Fibroblast of gingiva (primary cell): ENCODE measurements around the gene ATOH8.

Experiments
- DNase-seq: peaks from one replicate; pipeline ENCODE4 v3.0.0-alpha.2; 2011; ENCODE audit warnings: low read depth

The ATOH8 gene

DNA sequence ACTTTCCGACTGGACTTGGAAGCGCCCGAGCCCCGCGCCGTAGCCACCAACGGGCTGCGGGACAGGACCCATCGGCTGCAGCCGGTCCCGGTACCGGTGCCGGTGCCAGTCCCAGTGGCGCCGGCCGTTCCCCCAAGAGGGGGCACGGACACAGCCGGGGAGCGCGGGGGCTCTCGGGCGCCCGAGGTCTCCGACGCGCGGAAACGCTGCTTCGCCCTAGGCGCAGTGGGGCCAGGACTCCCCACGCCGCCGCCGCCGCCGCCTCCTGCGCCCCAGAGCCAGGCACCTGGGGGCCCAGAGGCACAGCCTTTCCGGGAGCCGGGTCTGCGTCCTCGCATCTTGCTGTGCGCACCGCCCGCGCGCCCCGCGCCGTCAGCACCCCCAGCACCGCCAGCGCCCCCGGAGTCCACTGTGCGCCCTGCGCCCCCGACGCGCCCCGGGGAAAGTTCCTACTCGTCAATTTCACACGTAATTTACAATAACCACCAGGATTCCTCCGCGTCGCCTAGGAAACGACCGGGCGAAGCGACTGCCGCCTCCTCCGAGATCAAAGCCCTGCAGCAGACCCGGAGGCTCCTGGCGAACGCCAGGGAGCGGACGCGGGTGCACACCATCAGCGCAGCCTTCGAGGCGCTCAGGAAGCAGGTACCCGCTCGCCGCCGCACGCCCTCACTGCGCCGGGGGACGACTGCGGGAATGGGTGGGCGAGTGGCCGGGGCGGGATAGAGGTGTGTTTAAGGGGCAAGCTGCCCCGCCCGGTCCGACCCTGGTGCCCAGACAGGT is 713 bp downstream of the ATOH8 start:
- peak; percentile 52 for DNase-seq

DNA sequence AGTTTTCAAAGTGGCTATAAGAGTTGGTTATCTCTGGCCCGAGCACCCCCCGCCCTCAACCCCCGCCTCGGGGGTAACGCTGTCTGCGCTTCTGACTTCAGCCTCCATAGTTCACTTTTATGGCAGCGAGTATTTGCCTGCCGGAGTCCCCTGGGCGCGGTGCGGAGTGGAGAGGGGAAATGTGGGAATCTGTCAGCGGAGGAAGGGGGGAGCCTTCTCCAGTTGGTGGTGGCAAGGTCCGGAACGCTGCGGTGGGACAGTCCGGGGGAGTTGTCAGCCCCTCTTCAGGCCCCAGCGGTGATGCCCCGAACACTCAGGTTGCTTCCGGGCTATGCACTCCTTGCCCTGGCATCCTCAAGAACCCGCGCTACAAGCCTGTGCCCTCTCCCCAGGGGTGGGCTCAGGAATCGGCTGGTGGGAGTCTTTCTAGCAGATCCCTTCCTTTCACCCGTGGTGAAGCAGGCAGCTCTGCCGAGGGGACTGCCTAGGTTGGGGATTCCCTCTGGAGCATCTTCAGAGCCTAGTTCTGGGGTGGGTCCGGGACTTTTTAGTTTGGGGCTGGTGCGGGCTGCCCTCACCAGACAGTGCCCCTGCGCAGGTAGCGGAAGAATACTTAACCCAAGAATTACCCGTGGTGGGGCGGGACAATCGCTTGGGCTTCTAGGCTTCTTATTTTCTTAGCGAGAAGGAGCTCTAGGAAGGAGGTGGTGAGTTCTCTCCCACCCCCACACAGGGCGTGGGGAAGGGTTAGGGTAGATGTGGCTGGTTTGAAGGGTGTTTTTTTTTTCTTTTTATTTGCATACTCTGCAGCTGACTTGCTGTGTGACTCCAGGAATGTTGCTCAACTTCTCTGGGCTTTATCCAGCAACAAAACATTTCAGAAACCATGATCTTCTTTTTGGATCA is 1.6 kb downstream of the ATOH8 start:
- DNase-seq = peak; percentile 73

DNA sequence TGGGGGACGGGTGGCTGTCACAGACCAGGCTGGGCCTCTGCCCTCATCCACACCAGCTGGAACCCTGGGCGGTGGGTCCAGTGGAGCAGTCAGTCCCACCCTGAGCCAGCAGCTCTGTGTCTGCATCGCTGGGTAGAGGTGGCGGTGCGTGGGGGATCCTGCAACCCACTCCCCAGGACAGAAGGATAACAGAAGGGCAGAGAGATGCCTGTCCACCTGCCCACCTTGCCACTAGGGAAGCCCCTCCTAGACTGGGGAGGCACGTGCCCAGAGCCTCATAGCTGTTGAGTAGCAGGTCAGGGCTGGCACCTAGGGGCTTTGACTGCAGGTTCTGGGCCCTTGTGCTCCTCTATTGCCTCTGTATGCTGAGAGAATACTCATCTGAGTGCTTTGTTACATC is 2.4 kb downstream of the ATOH8 start:
- no peak for DNase-seq

DNA sequence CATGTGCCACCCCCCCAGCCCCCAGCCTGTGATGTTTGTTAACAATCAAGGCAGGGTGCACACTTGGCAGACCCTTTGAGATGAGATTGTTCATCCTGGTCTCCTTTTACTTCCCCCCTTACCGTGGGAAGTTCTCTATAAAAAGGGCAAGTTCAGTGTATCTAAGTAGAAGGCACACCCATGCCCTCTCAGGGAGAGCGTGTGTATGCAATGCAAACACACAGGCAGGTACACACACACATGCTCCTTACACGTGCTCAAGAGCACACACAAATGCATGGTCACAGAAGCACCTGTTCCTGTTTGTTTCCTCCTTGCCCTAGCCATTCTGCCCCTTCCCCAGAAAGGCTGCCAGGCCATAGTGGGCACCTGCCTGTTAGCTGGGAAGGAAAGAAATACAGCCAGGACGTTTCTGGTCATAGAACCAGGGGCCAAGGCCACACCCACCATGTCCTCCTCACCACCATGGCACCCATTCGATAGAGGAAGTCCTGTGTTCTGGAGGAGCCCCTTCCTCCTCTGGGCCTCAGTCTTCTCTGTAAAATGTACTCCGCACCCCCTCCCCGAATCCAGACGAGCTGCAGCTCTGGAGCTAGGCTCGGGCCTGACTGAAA is 3.1 kb downstream of the ATOH8 start:
- no peak for DNase-seq

DNA sequence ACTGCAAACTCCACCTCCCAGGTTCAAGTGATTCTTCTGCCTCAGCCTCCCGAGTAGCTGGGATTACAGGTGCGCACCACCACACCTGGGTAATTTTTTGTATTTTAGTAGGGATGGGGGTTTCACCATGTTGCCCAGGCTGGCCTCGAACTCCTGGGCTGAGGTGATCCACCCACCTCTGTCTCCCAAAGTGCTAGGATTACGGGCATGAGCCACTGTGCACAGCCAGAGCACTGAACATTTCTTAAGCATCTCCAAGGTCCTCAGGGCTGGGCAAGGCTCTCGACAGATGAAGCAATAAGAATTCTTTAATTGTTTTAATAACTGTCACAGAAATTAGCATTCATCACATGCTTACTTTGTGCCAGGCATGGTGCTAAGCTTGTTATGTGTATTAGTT is 4.1 kb downstream of the ATOH8 start:
- no peak for DNase-seq

DNA sequence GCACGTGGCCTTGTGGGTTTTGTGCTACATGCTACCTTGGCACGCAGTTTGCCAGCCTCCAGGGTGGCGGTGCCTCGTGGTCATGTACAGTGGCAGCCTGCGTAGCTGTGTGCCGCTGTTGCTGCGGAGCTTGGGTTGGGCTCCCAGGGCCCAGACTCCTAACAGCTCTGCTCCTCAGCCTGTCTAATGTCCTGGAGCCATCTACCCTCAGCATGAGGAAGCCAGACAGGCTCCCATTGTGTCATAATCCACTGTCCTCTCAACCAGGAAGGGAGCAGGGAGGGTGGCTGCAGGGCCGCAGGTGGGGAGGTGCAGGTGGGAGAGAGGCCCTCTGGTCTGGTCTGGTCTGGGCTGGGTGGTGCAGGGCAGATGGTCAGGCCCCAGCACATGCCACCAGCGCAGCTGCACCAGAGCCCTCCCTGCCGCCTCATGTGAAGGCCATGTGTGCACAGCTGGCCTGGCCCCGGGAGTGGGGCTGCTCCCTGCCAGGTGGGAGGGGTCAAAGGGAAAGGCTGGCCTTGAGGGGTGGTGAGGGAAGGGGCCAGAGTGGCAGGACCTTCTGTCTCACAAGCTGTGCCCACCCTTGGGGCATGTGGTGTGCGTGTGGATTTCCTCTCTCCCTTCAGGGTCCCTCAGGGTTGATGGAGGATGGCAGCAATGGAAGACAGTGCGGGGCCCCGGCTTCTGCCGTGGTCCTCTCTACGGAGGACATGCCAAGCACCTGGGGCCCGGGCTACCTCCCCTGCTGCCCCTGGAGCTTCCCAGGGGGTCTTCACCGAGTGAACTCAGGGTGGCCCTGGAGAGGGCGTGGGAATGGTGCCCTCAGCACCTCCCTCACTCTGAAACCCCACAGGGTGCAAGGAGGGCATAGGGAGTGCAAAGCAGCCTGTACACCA is 4.8 kb downstream of the ATOH8 start:
- DNase-seq = no peak

DNA sequence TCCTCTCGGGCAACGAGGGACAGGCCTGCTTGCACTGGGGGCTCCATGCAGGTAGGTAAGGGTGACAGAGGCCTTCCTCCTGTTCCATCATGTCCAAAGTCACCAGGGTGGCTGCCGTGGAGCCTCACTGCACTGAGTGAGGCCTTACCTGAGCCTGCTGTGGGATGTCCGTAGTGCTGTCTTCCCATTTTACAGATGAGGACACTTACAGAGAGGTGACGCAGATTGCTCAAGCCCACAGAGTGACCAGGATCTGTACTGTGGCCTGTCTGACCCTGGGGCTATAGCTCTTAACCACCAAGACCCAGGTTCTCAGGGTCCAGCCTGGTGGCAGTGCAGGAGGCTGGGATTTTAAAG is 5.4 kb downstream of the ATOH8 start:
- DNase-seq = no peak

DNA sequence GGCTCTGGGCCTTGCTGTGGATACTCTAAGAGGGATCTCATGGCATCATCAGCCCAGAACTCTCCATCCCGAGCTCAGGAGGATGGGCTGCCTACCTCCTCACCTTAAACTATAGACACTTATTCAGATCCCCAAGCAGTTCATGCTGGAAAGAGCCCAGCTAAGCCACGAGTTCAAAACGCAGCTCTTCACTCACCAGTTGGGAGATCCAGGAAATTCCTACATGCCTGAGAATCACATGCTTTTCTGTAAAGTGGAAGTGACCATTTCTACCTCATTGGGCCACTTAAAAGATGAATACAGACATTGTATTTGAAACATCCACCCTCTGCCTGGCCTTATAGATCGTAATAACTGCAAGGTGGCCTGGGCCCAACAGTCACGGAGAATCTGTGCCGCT is 6.6 kb downstream of the ATOH8 start:
- DNase-seq = no peak

DNA sequence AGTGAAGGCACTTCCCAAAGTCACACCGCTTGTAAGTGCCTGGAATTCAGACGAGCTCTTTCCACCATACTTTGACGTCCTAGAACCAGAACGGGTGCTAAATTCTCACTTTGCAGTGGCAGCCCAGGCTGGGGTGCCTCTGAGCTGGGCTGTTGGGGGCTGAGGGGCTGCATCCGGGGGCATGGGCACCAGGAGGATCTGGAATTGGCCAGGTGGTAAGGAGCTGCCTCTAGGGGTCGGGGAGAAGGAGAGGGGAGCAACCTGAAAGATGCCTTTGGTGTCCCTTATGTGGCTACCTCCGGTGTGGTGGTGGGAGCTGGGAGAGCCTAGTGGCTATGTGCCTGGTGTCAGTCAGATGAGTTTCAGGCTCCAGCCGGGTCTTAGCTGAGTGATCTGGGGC is 7.1 kb downstream of the ATOH8 start:
- DNase-seq = no peak

DNA sequence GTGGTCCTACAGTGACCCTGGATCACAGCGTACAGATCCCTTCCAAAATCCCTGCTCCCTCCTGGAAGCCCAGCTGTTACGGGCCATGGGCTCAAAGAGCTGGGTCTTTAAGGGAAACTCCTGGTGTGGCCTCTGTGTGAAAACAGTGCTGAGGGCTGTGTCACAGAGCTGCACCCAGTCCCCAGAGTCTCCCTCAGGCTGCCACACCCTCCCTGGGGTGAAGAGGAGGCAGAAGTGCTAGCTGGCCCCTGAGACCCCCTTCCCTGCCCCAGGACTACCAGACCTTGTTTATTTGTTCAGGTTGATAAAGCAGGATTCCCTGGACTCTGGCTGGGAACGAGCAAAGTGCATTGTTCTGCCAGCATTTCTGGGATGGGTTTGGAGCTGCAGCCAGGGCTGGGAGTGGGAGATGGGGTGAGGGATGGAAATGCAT is 7.7 kb downstream of the ATOH8 start:
- DNase-seq = no peak

DNA sequence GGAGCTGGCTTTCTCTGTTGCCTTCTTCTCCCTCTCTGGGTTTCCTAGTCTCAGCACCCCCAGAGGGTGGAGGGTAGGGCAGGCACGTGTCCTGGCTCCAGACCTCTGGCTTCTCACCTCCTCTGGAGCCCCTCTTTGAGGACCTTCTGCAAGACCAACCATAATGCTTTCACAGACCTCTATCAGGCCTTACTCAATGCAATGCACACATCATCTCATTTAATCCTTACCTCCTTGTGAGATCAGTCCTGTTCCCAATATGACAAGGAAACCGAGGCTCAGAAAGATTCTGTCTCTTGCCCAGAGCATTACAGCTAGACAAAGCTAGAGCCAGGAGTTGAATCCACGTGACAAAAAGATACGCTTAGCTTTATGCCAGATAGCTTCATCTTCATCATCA is 8.2 kb downstream of the ATOH8 start:
- no peak for DNase-seq

DNA sequence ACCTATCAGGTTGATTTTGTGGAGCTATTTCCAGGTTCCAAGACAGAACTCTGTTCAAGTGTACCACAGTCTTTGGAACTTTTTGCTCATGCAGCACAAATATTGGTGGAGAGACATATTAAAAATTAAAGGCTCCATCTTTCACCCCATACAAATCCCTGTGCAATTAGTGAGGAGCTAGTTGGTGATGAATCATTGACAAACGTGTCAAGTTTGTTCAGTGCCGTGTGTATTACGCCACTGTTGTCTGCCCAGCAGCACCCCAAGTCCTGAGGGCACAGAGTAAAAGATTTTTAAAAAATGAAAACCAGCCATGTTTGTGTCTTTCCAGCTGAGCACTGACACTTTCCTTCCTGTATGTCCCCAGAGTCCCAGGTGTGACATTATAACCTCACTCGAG is 9.3 kb downstream of the ATOH8 start:
- no peak for DNase-seq

DNA sequence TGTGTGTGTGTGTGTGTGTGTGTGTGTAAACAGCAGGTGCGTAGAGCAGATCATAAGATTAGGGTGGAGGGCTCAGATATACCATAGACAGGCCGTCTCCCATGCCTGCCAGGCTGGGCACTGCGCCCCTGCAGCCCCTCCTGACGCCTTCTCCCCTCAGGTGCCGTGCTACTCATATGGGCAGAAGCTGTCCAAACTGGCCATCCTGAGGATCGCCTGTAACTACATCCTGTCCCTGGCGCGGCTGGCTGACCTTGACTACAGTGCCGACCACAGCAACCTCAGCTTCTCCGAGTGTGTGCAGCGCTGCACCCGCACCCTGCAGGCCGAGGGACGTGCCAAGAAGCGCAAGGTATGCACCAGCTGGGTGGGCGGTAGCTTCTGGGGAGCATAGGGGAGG is 10.0 kb downstream of the ATOH8 start:
- DNase-seq = no peak

DNA sequence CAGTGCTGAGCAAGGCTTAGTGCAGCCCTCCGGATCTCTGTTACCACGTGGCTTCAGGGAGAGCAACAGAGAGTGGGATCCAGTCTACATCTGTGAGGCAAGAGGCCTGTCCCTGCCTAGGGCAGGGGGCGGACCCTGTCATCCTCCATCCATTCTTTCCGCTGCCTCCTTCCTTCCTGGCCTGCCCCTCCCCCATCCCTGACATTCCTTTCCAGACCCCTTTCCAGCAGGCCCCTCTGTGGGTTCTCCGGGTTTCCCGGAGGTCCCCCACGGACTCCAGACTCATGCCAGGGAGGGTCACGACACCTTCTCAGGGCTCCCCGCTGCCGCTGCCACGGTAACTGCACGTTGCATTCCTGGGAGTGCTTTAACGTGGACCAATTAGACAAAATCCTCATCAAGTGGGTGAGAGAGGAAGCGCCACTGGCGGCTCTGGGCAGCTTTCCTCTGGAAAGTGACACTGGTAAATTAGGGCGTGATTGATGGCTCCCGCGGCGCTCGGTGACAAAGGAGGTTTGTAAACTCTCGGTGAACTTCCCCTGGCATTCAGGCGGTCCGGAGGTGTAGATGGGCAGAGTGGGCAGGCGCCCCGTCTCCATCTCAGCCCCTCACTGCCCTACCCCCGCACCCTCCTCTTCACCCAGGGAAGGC is 11.4 kb downstream of the ATOH8 start:
- no peak for DNase-seq

DNA sequence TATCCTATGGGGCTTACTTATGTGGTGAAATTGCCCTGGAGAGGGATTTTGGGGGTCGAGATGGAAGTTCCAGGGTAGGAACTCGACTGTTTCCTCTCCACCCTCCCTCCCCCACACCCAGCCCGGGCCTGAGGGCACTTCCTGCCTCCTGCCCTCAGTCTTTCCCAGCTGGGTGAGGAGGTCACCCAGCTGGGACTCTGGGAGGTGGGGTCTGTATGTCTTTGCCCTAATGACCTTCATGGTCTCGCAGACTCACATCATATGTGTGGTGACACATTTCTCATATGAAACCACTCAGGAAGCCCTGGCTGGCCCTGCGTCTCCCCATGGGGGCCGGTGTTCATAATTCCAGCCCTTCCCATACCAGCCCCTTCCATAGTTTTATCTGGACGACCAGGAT is 12.4 kb downstream of the ATOH8 start:
- no peak for DNase-seq

DNA sequence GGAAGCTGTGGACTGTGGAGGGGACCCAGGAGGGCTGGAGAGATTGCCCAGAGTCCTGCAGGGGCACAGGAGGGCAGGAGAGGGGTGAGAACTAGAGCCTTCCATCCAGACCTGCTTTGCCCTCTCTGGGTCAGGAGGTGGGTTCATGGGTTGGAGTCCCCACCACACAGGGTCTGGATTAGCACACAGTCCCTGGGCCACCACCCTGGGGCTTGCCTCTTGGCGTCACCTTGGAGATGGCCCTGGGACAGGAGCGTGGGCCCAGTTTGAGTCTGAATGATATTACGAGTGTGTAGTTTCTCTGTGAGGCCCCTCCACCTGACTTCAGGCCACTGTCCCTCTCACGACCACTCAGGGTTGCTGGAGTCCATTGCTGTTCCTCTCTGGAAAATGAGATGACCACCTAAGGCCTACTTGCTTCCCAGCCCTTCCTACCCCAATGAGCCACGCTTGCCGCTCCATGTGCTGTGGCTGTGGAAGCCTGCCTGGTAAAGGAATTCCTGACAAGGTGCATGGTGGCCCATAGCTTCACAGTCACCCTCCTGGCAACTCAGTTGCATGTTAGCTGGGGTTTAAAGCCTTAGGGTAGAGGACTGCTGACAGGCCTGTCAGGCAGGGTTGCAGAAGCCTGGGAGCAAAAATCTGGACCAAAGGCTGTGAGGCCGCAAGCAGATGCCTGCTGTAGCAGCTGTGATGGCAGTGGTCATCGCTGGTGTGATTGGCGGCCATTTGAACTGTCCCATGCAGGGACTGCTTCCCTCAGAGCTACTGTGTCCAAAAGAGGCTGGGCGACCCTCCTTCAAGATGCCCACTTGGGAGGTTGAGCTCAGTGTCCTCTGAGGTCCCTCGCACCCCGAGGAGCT is 14.2 kb downstream of the ATOH8 start:
- no peak for DNase-seq

DNA sequence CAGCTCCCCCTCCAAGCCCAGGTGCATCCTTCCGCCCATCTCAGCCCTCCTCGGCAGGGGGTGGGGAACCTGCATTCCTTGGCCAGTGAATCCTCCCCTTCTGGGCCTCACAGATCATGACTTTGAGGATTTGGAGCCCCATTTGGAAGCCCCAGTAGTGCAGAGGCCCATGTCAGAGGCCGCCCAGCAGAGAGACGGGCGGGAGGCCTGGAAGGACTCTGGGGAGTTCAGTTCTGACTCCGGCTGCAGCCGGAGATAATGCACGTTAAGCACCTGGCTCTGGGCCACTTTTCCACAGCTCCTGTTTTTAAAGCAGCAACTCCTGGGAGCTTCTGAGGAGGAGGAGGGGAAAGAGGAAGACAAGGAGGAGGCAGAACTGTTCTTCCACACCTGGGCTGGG is 14.9 kb downstream of the ATOH8 start:
- no peak for DNase-seq

DNA sequence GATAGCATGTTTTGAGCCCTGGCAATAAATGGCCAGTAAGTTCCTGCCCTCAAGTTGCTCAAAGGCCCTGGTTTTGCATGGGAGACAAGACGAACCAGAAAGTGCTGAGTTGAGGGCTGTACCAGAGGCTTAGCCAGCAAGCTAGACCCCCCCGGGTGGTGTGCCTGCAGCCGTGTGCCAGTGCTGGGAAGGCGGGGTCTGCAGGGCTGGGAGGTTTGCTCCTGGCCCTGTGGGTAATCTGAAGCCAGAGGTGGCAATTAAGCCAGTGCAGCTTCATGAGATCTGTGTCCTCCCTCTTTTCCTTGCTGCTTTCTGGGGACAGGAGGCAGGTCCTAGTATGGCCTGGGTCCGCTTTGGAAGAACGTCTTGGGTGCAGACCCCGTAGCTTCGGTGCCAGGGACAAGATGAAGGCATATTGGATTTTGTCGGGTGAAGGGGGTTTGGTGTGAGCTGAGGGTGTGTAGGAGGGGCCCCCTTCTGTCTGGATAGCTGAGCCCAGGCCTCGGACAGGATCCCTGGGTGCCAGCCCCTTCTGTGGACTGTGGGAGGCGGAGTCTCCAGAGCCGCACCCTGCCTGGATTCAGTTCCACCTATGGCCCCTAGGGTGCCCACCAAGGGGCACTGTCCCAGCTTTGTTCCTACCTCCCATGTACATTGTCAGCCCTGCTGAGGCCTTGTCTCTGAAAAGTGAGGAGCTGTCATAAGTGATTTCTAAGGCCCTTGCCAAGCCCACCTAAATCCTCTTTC is 15.6 kb downstream of the ATOH8 start:
- DNase-seq = no peak

DNA sequence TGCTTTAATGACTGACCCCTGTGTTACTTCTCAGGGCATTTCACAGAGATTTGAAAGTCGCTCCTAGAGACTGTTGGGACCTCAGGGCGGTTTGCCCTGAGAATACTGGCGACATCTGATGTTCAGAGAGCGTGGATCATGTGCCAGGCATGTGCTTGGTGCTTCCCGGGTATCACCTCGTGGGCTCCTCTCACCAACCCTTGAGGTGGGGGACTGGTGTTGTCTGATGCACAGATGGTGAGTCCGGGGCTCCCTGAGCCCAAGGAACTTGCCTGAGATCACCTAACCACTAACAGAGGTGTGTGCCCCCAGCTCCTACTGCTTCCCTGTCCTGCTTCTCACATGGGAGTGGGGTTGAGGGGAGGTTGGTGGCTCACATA is 16.2 kb downstream of the ATOH8 start:
- no peak for DNase-seq

DNA sequence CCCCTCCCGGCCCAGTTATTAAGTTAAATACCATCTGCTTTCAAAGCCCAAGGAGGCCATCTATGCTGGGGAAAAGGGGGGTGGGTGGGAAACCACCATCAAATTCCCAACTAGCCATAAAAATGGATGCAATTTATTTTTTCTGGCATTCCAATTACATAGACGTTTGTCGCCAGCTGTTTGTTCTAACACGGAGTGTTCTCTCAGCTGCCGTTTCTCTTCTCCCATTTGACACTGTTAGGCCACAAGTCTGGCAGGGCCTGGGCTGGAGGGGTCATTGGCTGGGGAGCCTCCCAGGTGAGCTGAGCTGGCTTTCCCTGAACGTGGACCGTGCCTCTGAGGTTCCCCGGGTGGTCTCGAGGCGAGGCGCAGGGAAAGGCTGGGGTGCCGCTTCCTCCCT is 16.6 kb downstream of the ATOH8 start:
- DNase-seq = no peak
